ENCODE data around the gene TUBGCP5.

The TUBGCP5 gene

DNA sequence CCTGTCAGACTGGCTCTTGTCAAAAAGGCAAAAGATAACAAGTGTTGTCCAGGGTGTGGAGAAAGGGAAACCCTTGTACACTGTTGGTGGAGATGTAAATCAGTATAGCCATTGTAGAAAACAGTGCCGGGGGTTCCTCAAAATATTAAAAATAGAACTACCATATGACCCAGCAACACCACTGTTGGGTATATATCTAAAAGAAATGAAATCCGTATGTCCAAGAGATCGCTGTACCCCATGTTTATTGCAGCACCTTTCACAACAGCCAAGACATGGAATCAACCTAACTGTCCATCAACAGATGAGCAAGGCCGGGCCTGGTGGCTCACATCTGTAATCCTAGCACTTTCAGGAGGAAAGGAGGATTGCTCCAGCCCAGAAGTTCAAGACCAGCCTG lies 65.4 kb downstream of the TUBGCP5 start:
- no peak for DNase-seq

- no peak for DNase-seq
Observed at GRCh38 chr15:22973286-22973685, 66.1 kb downstream of the TUBGCP5 start.

- no peak for DNase-seq
Observed at GRCh38 chr15:22969489-22969888, 69.9 kb downstream of the TUBGCP5 start.

DNA sequence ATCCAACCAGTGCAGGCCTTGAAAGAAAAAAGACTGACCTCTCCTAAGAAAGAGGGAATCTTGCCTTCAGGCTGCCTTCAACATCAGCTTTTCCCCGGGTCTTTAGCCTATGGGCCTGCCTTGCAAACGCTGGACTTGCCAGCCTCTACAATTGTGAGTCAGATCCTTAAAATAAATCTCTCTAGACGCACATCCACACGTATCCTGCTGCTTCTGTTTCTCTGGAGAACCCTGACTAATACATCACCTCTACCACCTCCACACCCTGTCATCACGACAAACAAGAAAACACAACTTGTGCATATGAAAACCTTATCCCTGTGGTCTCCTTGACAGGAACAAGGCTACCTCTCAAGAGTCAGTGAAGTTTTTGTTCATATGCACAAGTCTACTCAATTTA lies 71.0 kb downstream of the TUBGCP5 start:
- DNase-seq = no peak

DNA sequence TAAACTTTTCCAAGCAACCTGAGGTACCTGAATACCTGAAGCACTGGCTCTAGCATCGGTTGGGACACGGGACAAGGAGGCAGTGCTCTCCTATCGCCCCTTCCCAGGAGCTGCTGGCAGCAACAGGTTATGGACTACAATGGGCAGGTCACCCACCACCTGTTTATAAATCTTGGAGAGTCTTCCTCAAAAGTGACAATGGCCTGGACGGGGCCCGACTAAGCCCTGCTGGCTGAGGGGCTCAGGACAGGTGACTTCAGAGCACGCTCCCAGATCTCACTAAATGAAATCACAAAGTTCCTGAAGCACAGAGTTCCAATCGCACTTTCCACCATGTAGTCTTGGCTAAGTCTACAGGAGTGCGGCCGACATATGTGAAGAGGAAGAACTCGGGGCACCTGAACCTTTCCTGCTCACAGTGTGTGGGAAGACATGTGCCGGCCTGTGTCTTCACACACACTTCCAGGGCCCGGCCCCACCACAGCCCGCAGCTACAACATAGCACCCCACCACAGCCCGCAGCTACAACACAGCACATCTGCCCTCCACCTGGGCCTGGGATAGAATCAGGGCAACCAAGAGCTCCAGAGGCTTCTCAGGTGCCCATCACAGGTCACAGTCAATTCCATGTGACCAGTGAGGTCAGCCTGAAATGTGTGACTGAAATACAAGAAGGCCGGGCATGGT lies 72.1 kb downstream of the TUBGCP5 start:
- no peak for DNase-seq

- no peak for DNase-seq
Observed at GRCh38 chr15:22966321-22967083, 72.9 kb downstream of the TUBGCP5 start.

DNA sequence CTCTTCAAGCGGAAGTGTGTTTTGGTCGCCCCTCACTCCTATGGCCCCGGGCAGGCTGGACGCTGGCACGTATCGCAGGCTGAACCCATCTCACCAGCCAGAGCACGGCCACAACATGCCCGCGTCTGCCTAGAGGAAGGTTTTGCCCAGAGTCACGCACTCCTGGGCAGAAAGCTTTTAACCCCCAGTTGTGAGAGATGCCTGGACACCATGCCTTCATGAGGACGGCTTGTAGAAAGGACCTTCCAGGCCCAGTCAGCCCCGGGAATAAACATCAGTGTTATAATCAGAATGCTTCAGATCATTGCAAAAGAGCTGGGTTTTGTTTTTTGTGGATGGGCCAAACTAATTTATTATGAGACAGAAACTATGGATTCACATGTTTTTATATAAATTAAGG lies 75.7 kb downstream of the TUBGCP5 start:
- DNase-seq = no peak

DNA sequence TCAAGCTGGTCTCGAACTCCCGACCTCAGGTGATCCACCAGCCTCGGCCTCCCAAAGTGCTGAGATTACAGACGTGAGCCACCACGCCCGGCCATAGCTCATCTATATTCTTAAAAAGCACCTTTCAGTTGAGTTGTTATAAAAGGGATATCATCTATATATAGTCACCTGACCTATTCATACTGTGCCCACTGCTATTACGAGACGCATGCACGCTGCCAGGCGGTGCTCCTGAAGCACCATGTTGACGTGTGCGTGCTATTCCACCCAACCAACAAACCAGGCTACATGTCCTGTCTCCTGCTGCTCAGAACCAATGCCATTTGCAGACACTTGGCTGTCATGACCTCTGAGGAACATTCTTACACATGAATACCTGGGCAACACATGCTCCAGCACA lies 76.8 kb downstream of the TUBGCP5 start:
- no peak for DNase-seq

GRCh38 chr15:22961762-22962161 lies 77.6 kb downstream of the TUBGCP5 start:
- DNase-seq = no peak

DNA sequence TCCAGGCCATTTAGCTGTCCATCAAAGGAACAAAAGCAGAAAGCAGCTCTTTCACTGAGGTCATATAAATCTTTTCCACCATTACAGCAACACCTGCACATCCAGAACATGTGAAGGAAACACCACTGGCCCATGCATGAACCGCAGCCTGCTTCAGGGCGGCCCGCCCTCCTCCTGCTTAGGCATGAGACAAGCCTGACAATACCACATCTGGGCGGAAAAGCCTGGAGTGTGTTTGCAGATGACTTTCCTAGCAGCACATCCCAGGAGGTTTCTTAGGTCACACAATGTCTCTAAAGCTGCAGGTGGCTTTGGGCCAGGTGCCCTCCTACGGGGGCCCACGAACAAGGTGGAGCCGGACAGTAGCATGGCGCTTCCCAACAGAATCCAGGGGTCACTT lies 78.8 kb downstream of the TUBGCP5 start:
- DNase-seq = no peak

DNA sequence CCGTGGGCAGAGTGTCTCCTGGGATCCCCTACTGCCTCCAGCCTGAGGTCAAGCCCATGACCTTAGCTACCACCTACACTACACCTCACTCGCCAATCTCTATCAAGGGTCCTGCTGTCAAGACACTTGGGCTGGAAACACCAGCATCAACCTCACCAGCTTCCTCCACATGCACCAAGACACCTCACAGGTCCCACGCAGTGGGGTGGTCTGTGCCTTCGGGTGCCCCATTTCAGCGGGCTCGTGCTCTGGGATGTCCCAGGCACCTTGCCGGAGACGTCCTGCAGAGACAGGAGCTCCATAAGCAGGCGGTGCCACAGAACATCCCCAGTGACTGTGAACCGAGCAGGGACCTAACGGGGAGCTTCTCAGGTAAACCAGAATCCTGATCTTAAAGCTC lies 79.2 kb downstream of the TUBGCP5 start:
- DNase-seq = no peak

- DNase-seq = no peak
Observed at GRCh38 chr15:22959321-22960101, 79.9 kb downstream of the TUBGCP5 start.

- DNase-seq = no peak
Observed at GRCh38 chr15:22958487-22959280, 80.7 kb downstream of the TUBGCP5 start.

DNA sequence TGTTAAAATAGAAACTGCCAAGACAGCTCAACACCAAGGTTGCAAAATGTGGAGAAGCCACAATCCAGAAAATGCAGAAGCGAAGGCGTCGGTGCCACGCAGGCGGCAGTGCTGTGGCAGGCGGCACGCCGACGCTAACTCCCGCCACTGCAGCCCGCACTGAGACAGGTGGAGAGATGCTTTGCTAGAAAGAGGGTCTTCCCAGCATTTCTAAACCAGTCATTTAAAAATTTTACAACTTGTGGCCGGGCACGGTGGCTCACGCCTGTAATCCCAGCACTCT lies 82.5 kb downstream of the TUBGCP5 start:
- DNase-seq = no peak

- no peak for DNase-seq
Observed at GRCh38 chr15:22956257-22956977, 83.0 kb downstream of the TUBGCP5 start.

DNA sequence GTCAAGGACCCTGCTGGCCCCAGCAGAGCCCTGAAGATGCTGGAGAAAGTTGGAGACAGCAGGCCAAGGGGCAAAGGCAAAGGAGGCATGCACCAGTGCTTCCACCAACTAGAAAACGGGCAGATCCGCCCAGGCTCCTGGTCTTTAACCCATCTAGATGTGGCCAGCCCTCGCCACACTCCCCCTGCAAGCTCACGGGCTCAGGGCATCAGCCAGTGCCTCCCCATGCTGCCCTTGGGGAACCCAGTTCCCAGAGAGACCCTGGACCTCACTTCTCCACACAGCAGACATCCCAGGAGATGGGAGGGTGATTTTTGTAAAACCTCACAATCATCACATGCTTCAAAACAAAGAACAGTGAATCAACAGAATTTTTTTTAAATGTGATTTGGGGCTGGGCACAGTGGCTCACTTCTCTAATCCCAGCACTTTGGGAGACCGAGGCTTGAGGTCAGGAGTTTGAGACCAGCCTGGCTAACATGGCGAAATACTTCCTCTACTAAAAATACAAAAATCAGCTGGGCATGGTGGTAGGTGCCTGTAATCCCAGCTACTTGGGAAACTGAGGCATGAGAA lies 83.7 kb downstream of the TUBGCP5 start:
- DNase-seq = no peak

GRCh38 chr15:22954798-22955543 lies 84.4 kb downstream of the TUBGCP5 start:
- no peak for DNase-seq

DNA sequence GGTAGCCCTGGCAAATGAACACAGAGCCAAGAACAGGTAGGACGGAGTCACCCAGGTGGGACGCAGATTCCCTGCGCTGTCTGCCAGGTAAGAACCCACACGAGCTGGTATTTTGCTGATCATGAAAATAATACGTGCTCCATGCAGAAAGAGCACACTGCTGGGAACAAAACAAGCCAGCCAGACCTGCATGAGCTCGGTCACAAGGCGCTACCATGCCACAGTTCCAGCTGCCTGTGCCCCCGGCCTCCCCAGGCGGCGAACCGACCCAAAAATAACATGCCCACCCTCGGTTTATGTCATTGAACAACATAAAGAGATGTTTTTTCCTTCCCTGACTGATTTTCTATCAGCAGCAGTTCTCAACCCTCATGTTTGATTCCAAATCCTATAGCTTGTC lies 85.0 kb downstream of the TUBGCP5 start:
- no peak for DNase-seq

DNA sequence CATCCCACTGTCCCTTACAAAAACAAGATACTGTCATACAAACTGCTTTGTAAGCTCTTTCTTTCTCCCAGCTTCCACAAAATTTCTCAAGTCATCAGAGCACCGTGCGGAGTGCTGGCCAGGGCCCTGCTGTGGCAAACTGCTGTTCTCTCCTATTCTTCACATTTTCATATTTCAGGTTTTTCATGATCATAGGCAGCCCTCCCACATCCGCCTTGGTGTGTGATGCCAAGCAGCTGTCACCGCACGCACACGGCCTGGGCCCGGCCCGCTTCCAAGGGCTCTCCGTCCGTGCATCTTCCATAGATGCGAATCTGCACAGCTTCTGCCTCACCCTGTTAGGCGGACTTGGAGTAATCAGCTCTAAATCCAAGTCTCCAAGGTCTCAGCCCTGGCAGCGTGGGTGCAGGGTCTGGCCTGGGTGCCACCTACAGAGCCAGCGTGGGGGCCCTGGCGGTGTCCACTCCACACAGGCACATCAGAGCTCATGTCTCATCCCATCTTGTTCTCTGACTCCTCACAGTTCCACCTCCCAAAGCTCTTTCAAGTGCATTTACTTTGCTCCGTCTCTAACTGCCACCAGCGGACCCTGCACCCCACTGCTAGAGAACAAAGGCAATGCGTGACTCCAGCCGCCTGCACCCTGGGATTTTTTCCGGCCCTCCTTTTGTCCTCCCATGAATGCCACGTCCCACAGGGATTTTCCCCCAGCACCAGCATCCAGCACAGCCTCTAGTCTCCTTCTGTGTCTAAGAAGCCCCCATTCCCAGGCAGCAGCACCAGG lies 86.4 kb downstream of the TUBGCP5 start:
- DNase-seq = no peak
